Activated CD8-positive, alpha-beta memory T cell treated with anti-CD3 and anti-CD28 coated beads, Interleukin-2, amount 50 U/mL, for 1 hour (primary cell): Measurements from ENCODE around the gene HOTAIR.

Source experiments
- DNase-seq: peaks from one replicate; pipeline ENCODE4 v3.0.0-alpha.2; 2020; ENCODE audit errors: extremely low read depth

The HOTAIR gene

GRCh38 chr12:54011665-54012532 is 37.1 kb upstream of the HOTAIR start:
- DNase-seq: no peak

GRCh38 chr12:54010972-54011664 is 36.4 kb upstream of the HOTAIR start:
- DNase-seq: no peak

GRCh38 chr12:54010053-54010971 is 35.6 kb upstream of the HOTAIR start:
- DNase-seq: no peak

- no peak for DNase-seq
These were observed 34.7 kb upstream of the HOTAIR start for GRCh38 chr12:54009171-54010052.

- DNase-seq: no peak
These were observed 33.5 kb upstream of the HOTAIR start for GRCh38 chr12:54008260-54008552.

- DNase-seq: no peak
These were observed 32.9 kb upstream of the HOTAIR start for GRCh38 chr12:54007538-54008259.

- DNase-seq: no peak
These were observed 31.9 kb upstream of the HOTAIR start for GRCh38 chr12:54006559-54007220.

- peak; percentile 57 for DNase-seq
These were observed 31.3 kb upstream of the HOTAIR start for GRCh38 chr12:54005853-54006558.

GRCh38 chr12:54005531-54005852 is 30.7 kb upstream of the HOTAIR start:
- DNase-seq: no peak

GRCh38 chr12:54004841-54005530 is 30.2 kb upstream of the HOTAIR start:
- no peak for DNase-seq

GRCh38 chr12:54004063-54004840 is 29.5 kb upstream of the HOTAIR start:
- no peak for DNase-seq

GRCh38 chr12:54003625-54004024 is 28.9 kb upstream of the HOTAIR start:
- DNase-seq: no peak

- DNase-seq: no peak
These were observed 28.2 kb upstream of the HOTAIR start for GRCh38 chr12:54002915-54003389.

GRCh38 chr12:54002278-54002914 is 27.6 kb upstream of the HOTAIR start:
- DNase-seq: no peak

GRCh38 chr12:54001283-54002187 is 26.8 kb upstream of the HOTAIR start:
- no peak for DNase-seq
